HepG2 (cell line): ENCODE measurements around the gene AIP. TPM values are rescaled to one million over a fixed set of nuclear protein-coding genes. Genes with fewer than 3 reads are reported as not detected.

Source experiments
- GLI4 ChIP-seq: sonication (generic); formaldehyde crosslinking; IDR thresholded peaks from 2 replicates; pipeline ENCODE4 v1.5.1; 2020; ENCODE audit warnings: missing genetic modification reagents, mild to moderate bottlenecking, moderate library complexity, borderline replicate concordance
- RBM39 ChIP-seq: fragments of 200-400 bp; formaldehyde crosslinking; IDR thresholded peaks from one replicate; pipeline ENCODE4 v1.6.1; 2018; ENCODE audit warnings: antibody characterized with exemption, mild to moderate bottlenecking, low read depth, low read length; ENCODE audit not compliant: poor library complexity, severe bottlenecking
- SRSF1 ChIP-seq: fragments of 200-400 bp; formaldehyde crosslinking; optimal IDR thresholded peaks from 2 replicates; pipeline ENCODE3; 2017; ENCODE audit warnings: mild to moderate bottlenecking, low read depth, low read length, moderate library complexity
- ZNF256 ChIP-seq: sonication (generic); formaldehyde crosslinking; conservative IDR thresholded peaks from 2 replicates; pipeline ENCODE4 v1.4.0; 2020; ENCODE audit warnings: missing genetic modification reagents
- ZNF878 ChIP-seq: sonication (generic); formaldehyde crosslinking; IDR thresholded peaks from 2 replicates; pipeline ENCODE4 v1.8.1; 2023; ENCODE audit warnings: mild to moderate bottlenecking, missing genetic modification reagents, moderate library complexity
- polyA plus RNA-seq, 8 experiments: library from polyadenylated mRNA; depleted of rRNA in 3 of 8; stranded (reverse) in 7 of 8; unstranded in 1 of 8; fragments of >200 nt; fragmentation: Illumina TruSeq in 4 of 8; extraction: Trizol in 4 of 8; gene quantifications; 2 replicates each; pipeline versions ENCODE4 v1.2.1 to v1.2.3, GENCODE V29; 2011 to 2016; ENCODE audit warnings: low read depth in 4 of 8, missing spikeins in 1 of 8, mixed read lengths in 1 of 8; ENCODE audit not compliant: insufficient read depth in 1 of 8
- total RNA-seq, 5 experiments: library from RNA; depleted of rRNA; stranded (reverse); fragments of >200 nt; fragmentation: Illumina TruSeq; extraction: Trizol; gene quantifications; 2 replicates each; pipeline ENCODE4 v1.2.3, GENCODE V29; 2016; ENCODE audit warnings: low read depth in 1 of 5
- TF ChIP-seq, protein P1 (sequence below): sonication (generic); formaldehyde crosslinking; IDR thresholded peaks from 2 replicates; pipeline ENCODE4 v1.5.0; 2020; ENCODE audit warnings: missing genetic modification reagents
- TF ChIP-seq, protein P2 (sequence below): sonication (generic); formaldehyde crosslinking; IDR thresholded peaks from 2 replicates; pipeline ENCODE4 v1.4.0; 2020; ENCODE audit warnings: missing genetic modification reagents
- TF ChIP-seq, protein P3 (sequence below): sonication (generic); formaldehyde crosslinking; IDR thresholded peaks from 2 replicates; pipeline ENCODE4 v1.5.1; 2020; ENCODE audit warnings: mild to moderate bottlenecking, missing genetic modification reagents, moderate library complexity
- TF ChIP-seq, protein P4 (sequence below), 2 experiments: fragments of 450-650 bp in 1 of 2; sonication (generic) in 1 of 2; formaldehyde crosslinking in 1 of 2; IDR thresholded peaks; 2 replicates each; pipeline versions ENCODE4 v1.6.1 to v1.8.0; 2016 to 2022; ENCODE audit warnings: antibody characterized with exemption in 1 of 2, mild to moderate bottlenecking in 1 of 2, missing genetic modification reagents in 1 of 2

The AIP gene
- total and polyA plus RNA-seq, 2 of the 13 experiments (the other 11 are each of a cell fraction or from before 2014, with no cell fraction given) = 51.8 to 110 TPM

- TF ChIP-seq GLI4 (CRISPR knock-in tag) = peak; percentile 58; the same call in 1 of the 2 replicates
- TF ChIP-seq RBM39 = no peak
- TF ChIP-seq SRSF1 = no peak
- TF ChIP-seq ZNF256 (CRISPR knock-in tag) = no peak
- TF ChIP-seq, protein P1, sequence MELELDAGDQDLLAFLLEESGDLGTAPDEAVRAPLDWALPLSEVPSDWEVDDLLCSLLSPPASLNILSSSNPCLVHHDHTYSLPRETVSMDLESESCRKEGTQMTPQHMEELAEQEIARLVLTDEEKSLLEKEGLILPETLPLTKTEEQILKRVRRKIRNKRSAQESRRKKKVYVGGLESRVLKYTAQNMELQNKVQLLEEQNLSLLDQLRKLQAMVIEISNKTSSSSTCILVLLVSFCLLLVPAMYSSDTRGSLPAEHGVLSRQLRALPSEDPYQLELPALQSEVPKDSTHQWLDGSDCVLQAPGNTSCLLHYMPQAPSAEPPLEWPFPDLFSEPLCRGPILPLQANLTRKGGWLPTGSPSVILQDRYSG (CRISPR knock-in tag) = no peak
- TF ChIP-seq, protein P2, sequence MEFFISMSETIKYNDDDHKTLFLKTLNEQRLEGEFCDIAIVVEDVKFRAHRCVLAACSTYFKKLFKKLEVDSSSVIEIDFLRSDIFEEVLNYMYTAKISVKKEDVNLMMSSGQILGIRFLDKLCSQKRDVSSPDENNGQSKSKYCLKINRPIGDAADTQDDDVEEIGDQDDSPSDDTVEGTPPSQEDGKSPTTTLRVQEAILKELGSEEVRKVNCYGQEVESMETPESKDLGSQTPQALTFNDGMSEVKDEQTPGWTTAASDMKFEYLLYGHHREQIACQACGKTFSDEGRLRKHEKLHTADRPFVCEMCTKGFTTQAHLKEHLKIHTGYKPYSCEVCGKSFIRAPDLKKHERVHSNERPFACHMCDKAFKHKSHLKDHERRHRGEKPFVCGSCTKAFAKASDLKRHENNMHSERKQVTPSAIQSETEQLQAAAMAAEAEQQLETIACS (CRISPR knock-in tag) = no peak
- TF ChIP-seq, protein P3, sequence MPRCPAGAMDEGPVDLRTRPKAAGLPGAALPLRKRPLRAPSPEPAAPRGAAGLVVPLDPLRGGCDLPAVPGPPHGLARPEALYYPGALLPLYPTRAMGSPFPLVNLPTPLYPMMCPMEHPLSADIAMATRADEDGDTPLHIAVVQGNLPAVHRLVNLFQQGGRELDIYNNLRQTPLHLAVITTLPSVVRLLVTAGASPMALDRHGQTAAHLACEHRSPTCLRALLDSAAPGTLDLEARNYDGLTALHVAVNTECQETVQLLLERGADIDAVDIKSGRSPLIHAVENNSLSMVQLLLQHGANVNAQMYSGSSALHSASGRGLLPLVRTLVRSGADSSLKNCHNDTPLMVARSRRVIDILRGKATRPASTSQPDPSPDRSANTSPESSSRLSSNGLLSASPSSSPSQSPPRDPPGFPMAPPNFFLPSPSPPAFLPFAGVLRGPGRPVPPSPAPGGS (CRISPR knock-in tag) = peak; percentile 78
- TF ChIP-seq, protein P4, sequence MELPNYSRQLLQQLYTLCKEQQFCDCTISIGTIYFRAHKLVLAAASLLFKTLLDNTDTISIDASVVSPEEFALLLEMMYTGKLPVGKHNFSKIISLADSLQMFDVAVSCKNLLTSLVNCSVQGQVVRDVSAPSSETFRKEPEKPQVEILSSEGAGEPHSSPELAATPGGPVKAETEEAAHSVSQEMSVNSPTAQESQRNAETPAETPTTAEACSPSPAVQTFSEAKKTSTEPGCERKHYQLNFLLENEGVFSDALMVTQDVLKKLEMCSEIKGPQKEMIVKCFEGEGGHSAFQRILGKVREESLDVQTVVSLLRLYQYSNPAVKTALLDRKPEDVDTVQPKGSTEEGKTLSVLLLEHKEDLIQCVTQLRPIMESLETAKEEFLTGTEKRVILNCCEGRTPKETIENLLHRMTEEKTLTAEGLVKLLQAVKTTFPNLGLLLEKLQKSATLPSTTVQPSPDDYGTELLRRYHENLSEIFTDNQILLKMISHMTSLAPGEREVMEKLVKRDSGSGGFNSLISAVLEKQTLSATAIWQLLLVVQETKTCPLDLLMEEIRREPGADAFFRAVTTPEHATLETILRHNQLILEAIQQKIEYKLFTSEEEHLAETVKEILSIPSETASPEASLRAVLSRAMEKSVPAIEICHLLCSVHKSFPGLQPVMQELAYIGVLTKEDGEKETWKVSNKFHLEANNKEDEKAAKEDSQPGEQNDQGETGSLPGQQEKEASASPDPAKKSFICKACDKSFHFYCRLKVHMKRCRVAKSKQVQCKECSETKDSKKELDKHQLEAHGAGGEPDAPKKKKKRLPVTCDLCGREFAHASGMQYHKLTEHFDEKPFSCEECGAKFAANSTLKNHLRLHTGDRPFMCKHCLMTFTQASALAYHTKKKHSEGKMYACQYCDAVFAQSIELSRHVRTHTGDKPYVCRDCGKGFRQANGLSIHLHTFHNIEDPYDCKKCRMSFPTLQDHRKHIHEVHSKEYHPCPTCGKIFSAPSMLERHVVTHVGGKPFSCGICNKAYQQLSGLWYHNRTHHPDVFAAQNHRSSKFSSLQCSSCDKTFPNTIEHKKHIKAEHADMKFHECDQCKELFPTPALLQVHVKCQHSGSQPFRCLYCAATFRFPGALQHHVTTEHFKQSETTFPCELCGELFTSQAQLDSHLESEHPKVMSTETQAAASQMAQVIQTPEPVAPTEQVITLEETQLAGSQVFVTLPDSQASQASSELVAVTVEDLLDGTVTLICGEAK (IDR thresholded peaks at IDR 0.05) = no peak
- TF ChIP-seq, protein P4 (CRISPR knock-in tag; IDR thresholded peaks at IDR 0.05) = no peak; the same call in 1 of the 2 replicates
- TF ChIP-seq ZNF878 = no peak
Observed at GRCh38 chr11:67505605-67506396, 23.0 kb downstream of the AIP start (continued).
